Measurements from ENCODE around the gene MRAP2.

DNA sequence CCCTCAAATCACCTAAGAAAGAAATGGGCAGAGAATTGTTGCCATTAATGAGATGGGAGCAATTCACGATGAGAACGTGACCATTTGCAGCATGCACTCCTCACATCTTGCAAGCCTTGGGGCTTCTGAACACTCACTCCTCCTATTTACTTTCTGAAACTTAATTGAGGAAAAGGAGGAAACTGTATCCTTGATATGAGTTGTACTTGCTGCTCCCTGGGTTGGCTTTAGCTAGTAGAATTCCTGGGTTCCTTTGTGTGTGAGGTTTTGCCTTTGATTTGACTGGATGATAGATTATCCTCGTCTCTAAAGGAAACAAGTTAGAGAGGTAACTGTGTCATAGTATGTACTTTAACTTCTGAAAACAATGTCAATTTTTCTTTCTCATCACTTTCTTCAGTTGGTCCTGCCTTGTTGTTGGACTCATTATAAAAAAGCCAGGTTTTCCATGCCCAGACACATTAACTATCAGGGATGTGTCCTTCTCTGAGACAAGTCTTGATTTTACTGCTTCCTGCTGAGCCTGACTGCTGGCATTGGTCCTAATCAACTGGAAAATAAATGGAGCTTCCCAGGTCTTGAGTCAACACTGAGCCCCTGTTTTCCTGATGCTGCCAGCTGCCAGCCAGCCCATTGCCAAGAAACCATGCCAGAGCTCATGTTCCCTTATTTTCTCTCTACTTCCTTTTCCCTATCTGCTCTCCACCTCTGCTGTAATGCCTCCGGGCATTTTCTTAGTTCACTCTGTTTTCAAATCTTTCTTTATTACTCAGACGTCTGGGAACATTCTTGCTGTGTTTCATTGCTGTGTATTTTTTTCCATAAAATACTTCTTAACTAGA is 6.0 kb upstream of the MRAP2 start:
- TF ChIP-seq, protein P1, sequence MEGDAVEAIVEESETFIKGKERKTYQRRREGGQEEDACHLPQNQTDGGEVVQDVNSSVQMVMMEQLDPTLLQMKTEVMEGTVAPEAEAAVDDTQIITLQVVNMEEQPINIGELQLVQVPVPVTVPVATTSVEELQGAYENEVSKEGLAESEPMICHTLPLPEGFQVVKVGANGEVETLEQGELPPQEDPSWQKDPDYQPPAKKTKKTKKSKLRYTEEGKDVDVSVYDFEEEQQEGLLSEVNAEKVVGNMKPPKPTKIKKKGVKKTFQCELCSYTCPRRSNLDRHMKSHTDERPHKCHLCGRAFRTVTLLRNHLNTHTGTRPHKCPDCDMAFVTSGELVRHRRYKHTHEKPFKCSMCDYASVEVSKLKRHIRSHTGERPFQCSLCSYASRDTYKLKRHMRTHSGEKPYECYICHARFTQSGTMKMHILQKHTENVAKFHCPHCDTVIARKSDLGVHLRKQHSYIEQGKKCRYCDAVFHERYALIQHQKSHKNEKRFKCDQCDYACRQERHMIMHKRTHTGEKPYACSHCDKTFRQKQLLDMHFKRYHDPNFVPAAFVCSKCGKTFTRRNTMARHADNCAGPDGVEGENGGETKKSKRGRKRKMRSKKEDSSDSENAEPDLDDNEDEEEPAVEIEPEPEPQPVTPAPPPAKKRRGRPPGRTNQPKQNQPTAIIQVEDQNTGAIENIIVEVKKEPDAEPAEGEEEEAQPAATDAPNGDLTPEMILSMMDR (conservative IDR thresholded peaks at IDR 0.05; ENCODE audit: low read length): no peak
- no peak for TF ChIP-seq EZH2phosphoT487 (IDR thresholded peaks at IDR 0.05; ENCODE audit: borderline replicate concordance, low read depth, low read length)

Measured in OCI-LY7 (cell line).